CD4-positive, CD25-positive, alpha-beta regulatory T cell (primary cell): Measurements from ENCODE around the gene CREBBP. TPM values are rescaled to one million over a fixed set of nuclear protein-coding genes. Genes with fewer than 3 reads are reported as not detected.
A peak's percentile ranks its signal among the peaks of the same experiment; 100 is the strongest.

Experiments used
- ATAC-seq, 2 donors: fragments of 150-1000 bp; cut with Tn5 transposase; one replicate each; pipeline ENCODE4 v1.10.0; 2021; ENCODE audit warnings: low read depth in 2 of 2, moderate number of reproducible peaks in 2 of 2, moderate library complexity in 1 of 2
- DNase-seq, 3 donors: peaks; one replicate each; pipeline versions ENCODE4 v3.0.0 to v3.0.0-alpha.2; 2012 to 2022; ENCODE audit warnings: mixed read lengths in 1 of 3
- H3K27ac ChIP-seq: one replicate; pipeline ENCODE4 v1.7.0; 2013; ENCODE audit warnings: mild to moderate bottlenecking, low read length; ENCODE audit not compliant: insufficient read depth, poor library complexity, severe bottlenecking
- H3K27me3 ChIP-seq: one replicate; pipeline ENCODE4 v1.7.0; 2013; ENCODE audit warnings: low read length; ENCODE audit not compliant: control insufficient read depth, insufficient read depth
- H3K36me3 ChIP-seq: one replicate; pipeline ENCODE4 v1.7.0; 2013; ENCODE audit warnings: mild to moderate bottlenecking, low read length, moderate library complexity; ENCODE audit not compliant: control insufficient read depth, insufficient read depth
- H3K4me1 ChIP-seq: 2 replicates; pipeline ENCODE4 v1.7.0; 2013; ENCODE audit warnings: mild to moderate bottlenecking, low read length; ENCODE audit not compliant: insufficient read depth, control insufficient read depth, poor library complexity, severe bottlenecking
- H3K4me3 ChIP-seq: one replicate; pipeline ENCODE4 v1.7.0; 2013; ENCODE audit warnings: low read depth, mild to moderate bottlenecking, low read length, moderate library complexity
- H3K9me3 ChIP-seq, 2 experiments: 1 replicate in 1 of 2; 2 replicates in 1 of 2; pipeline ENCODE4 v1.7.0; 2013; ENCODE audit warnings: low read length in 2 of 2, mild to moderate bottlenecking in 1 of 2, moderate library complexity in 1 of 2; ENCODE audit not compliant: control insufficient read depth in 2 of 2
- H3K27ac Mint-ChIP-seq, 3 donors: one replicate each; pipeline ENCODE4 v1.8.0; 2020 to 2022; ENCODE audit warnings: mild to moderate bottlenecking in 3 of 3, mixed read lengths in 3 of 3, moderate library complexity in 2 of 3
- H3K27me3 Mint-ChIP-seq: one replicate; pipeline ENCODE4 v1.8.0; 2022; ENCODE audit warnings: mild to moderate bottlenecking, mixed read lengths
- H3K36me3 Mint-ChIP-seq: one replicate; pipeline ENCODE4 v1.8.0; 2020; ENCODE audit warnings: mixed read lengths
- H3K4me1 Mint-ChIP-seq, 4 donors: one replicate each; pipeline ENCODE4 v1.8.0; 2020 to 2022; ENCODE audit warnings: mixed read lengths in 4 of 4, mild to moderate bottlenecking in 1 of 4
- H3K4me3 Mint-ChIP-seq, 4 donors: one replicate each; pipeline ENCODE4 v1.8.0; 2020 to 2022; ENCODE audit warnings: mild to moderate bottlenecking in 4 of 4, mixed read lengths in 4 of 4, moderate library complexity in 3 of 4
- H3K9me3 Mint-ChIP-seq, 7 donors: one replicate each; pipeline ENCODE4 v1.8.0; 2020 to 2022; ENCODE audit warnings: mixed read lengths in 7 of 7, mild to moderate bottlenecking in 3 of 7, moderate library complexity in 2 of 7
- polyA plus RNA-seq, 4 donors: library from polyadenylated mRNA; unstranded; fragments of 300-500 nt; fragmentation: Illumina TruSeq; gene quantifications; one replicate each; pipeline ENCODE4 v1.2.3, GENCODE V29; 2021
- total RNA-seq: library from RNA; stranded (reverse); gene quantifications from one replicate; pipeline ENCODE4 v1.2.3, GENCODE V29; 2022

Gene CREBBP
- total and polyA plus RNA-seq, 5 donors from 2014 or later, result 3.3 to 192 (median 4.1) TPM

DNA sequence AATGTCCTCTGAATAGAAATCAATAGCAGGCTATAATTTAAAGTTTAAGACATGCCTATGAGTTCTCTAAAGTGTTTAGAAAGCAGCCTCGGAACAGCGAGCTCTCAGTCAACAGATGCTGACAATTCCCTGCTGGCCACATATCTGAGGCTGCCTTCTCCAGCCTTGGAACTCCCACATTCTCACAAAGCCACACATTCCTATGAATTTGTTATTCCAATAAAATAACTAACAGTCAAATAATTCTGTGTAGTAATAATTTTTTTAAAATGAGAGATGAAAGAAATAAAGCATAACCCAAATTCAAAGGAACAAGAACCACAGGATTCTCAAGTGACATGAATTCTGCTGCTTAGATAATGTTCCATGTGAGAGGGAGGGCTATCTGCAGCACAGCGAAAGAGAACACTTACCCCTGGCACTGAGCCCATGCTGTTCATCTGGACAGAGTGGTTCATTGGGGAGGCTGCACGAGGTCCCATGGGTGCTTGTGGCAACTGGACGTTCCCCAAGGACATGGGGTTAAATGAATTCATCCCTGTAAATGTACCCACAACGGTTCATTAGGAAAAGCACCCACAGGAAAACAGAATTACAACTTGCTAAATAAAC, 106.3 kb downstream of the CREBBP start:
- Mint-ChIP-seq H3K4me3 (no peak overlapping the region), H3K27me3 (no peaks in the 10 kb centered on the region), H3K36me3 (peaks cover 36% of the 10 kb centered on the region), H3K9me3 (peaks cover 0 to 1% (median 0%) of the 10 kb centered on the region in 7 donors), H3K27ac (peak overlapping the region in 1 of 3 donors; percentile 69), H3K4me1 (peaks cover 0 to 5% (median 2%) of the 10 kb centered on the region in 4 donors)
- no peaks in the 10 kb centered on the region for H3K27me3 ChIP-seq
- no peak overlapping the region for H3K27ac ChIP-seq
- H3K4me3 ChIP-seq, result no peak overlapping the region
- H3K9me3 ChIP-seq, result no peaks in the 10 kb centered on the region
- peaks cover 88% of the 10 kb centered on the region for H3K36me3 ChIP-seq
- no peaks in the 10 kb centered on the region for H3K4me1 ChIP-seq
- no peak for ATAC-seq
- no peak for DNase-seq

GRCh38 chr16:3773663-3774062, 106.8 kb downstream of the CREBBP start:
- H3K27ac Mint-ChIP-seq, result no peak overlapping the region
- no peak overlapping the region for H3K27ac ChIP-seq
- peaks cover 88% of the 10 kb centered on the region for H3K36me3 ChIP-seq
- no peaks in the 10 kb centered on the region for H3K4me1 ChIP-seq
- no peak overlapping the region for H3K4me3 Mint-ChIP-seq
- H3K27me3 ChIP-seq, result no peaks in the 10 kb centered on the region
- ATAC-seq, result no peak
- peaks cover 41% of the 10 kb centered on the region for H3K36me3 Mint-ChIP-seq
- H3K4me3 ChIP-seq, result no peak overlapping the region
- H3K27me3 Mint-ChIP-seq, result no peaks in the 10 kb centered on the region
- no peak for DNase-seq
- H3K9me3 ChIP-seq, result no peaks in the 10 kb centered on the region
- H3K9me3 Mint-ChIP-seq, result peaks cover 0 to 1% (median 0%) of the 10 kb centered on the region in 7 donors
- H3K4me1 Mint-ChIP-seq, result peaks cover 0 to 5% (median 2%) of the 10 kb centered on the region in 4 donors

GRCh38 chr16:3771513-3771912, 109.0 kb downstream of the CREBBP start:
- Mint-ChIP-seq H3K36me3 (peaks cover 40% of the 10 kb centered on the region), H3K27ac (no peak overlapping the region), H3K9me3 (peaks cover 0 to 1% (median 0%) of the 10 kb centered on the region in 7 donors), H3K27me3 (no peaks in the 10 kb centered on the region), H3K4me3 (no peak overlapping the region), H3K4me1 (peaks cover 0 to 13% (median 5%) of the 10 kb centered on the region in 4 donors)
- ATAC-seq (no peak), DNase-seq (no peak)
- Histone ChIP-seq H3K4me1 (no peaks in the 10 kb centered on the region), H3K9me3 (no peaks in the 10 kb centered on the region), H3K27me3 (no peaks in the 10 kb centered on the region), H3K4me3 (no peak overlapping the region), H3K36me3 (peaks cover 93% of the 10 kb centered on the region), H3K27ac (no peak overlapping the region)

DNA sequence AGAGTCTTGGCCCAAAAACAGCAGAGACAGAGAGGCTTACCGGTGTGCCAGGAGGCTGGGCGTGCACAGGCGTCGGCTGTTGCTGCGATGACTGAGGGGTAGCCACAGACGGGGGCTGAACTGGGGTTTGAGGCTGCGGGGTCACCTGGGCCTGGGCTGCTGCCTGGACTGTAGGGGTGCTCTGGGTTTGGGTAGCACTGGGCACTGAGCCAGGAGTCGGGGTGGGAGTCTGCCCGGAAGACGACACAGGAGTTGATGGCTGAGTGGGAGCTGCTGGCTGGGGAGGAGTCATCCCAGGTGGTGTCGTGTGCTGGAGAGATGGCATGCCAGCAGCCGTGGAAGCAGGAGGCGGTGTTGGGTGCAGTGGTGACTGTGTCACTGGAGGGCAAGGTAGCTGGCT, 110.0 kb downstream of the CREBBP start:
- peaks cover 0 to 13% (median 5%) of the 10 kb centered on the region in 4 donors for H3K4me1 Mint-ChIP-seq
- Histone ChIP-seq H3K9me3 (no peaks in the 10 kb centered on the region), H3K27me3 (no peaks in the 10 kb centered on the region), H3K27ac (no peak overlapping the region), H3K36me3 (peaks cover 95% of the 10 kb centered on the region), H3K4me1 (no peaks in the 10 kb centered on the region), H3K4me3 (no peak overlapping the region)
- H3K4me3 Mint-ChIP-seq, result no peak overlapping the region
- H3K27me3 Mint-ChIP-seq, result no peaks in the 10 kb centered on the region
- ATAC-seq (no peak), DNase-seq (no peak)
- H3K36me3 Mint-ChIP-seq, result peaks cover 44% of the 10 kb centered on the region
- H3K9me3 Mint-ChIP-seq, result peaks cover 0 to 1% (median 0%) of the 10 kb centered on the region in 7 donors
- no peak overlapping the region for H3K27ac Mint-ChIP-seq

DNA sequence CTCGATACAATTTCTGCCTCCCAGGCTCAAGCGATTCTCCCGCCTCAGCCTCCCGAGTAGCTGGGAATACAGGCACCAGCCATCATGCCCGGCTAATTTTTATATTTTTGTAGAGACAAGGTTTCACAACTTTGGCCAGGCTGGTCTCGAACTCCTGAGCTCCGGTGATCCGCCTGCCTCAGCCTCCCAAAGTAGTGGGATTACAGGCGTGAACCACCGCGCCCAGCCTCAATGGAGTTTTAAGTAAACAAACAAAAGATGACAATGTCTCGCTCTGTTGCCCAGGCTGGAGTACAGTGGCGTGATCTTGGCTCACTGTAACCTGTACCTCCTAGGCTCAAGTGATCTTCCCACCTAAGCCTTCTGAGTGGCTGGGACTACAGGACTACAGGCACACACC, 110.6 kb downstream of the CREBBP start:
- no peak for ATAC-seq
- Mint-ChIP-seq H3K27me3 (no peaks in the 10 kb centered on the region), H3K4me1 (peaks cover 0 to 13% (median 3%) of the 10 kb centered on the region in 4 donors), H3K36me3 (peaks cover 47% of the 10 kb centered on the region), H3K9me3 (peaks cover 0 to 1% (median 0%) of the 10 kb centered on the region in 7 donors), H3K27ac (no peak overlapping the region), H3K4me3 (no peak overlapping the region)
- H3K4me1 ChIP-seq, result no peaks in the 10 kb centered on the region
- no peak overlapping the region for H3K4me3 ChIP-seq
- H3K36me3 ChIP-seq, result peaks cover 95% of the 10 kb centered on the region
- no peaks in the 10 kb centered on the region for H3K27me3 ChIP-seq
- no peak for DNase-seq
- no peaks in the 10 kb centered on the region for H3K9me3 ChIP-seq
- H3K27ac ChIP-seq, result no peak overlapping the region

GRCh38 chr16:3769013-3769412, 111.5 kb downstream of the CREBBP start:
- no peaks in the 10 kb centered on the region for H3K27me3 Mint-ChIP-seq
- H3K4me3 ChIP-seq, result no peak overlapping the region
- DNase-seq (no peak), ATAC-seq (no peak)
- no peak overlapping the region for H3K27ac Mint-ChIP-seq
- H3K4me1 Mint-ChIP-seq, result peaks cover 0 to 11% (median 2%) of the 10 kb centered on the region in 4 donors
- no peaks in the 10 kb centered on the region for H3K9me3 Mint-ChIP-seq
- H3K27ac ChIP-seq, result no peak overlapping the region
- H3K9me3 ChIP-seq, result no peaks in the 10 kb centered on the region
- peaks cover 94% of the 10 kb centered on the region for H3K36me3 ChIP-seq
- no peak overlapping the region for H3K4me3 Mint-ChIP-seq
- H3K27me3 ChIP-seq, result no peaks in the 10 kb centered on the region
- no peaks in the 10 kb centered on the region for H3K4me1 ChIP-seq
- peaks cover 41% of the 10 kb centered on the region for H3K36me3 Mint-ChIP-seq

GRCh38 chr16:3767333-3767986, 113.1 kb downstream of the CREBBP start:
- Histone ChIP-seq H3K4me3 (no peak overlapping the region), H3K27ac (no peak overlapping the region), H3K27me3 (no peaks in the 10 kb centered on the region), H3K36me3 (peaks cover 85% of the 10 kb centered on the region), H3K4me1 (no peaks in the 10 kb centered on the region), H3K9me3 (no peaks in the 10 kb centered on the region)
- ATAC-seq (no peak), DNase-seq (no peak)
- H3K4me3 Mint-ChIP-seq, result no peak overlapping the region
- peaks cover 0 to 8% (median 3%) of the 10 kb centered on the region in 4 donors for H3K4me1 Mint-ChIP-seq
- H3K9me3 Mint-ChIP-seq, result no peaks in the 10 kb centered on the region
- no peaks in the 10 kb centered on the region for H3K27me3 Mint-ChIP-seq
- H3K27ac Mint-ChIP-seq, result peak overlapping the region in 2 of 3 donors; percentile 26 to 32
- H3K36me3 Mint-ChIP-seq, result peaks cover 35% of the 10 kb centered on the region

DNA sequence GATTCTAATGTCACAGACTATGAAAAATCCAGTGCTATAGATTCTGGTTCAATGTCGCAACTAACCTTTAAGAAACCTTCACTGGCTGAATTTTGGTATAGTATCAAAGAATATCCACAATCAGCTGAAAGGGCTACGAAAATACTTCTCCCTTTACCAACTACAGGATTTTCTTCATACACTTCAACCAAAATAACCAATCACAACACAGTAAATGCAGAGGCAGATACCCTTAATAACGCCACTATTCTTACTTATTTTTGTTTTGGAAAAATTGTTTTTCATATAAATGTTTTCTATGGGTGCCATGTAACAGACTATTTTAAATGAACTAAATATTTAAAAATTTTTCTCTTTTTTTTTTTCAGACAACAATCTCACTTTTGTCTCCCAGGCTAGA, 114.3 kb downstream of the CREBBP start:
- Mint-ChIP-seq H3K4me1 (peaks cover 0 to 8% (median 3%) of the 10 kb centered on the region in 4 donors), H3K36me3 (peaks cover 43% of the 10 kb centered on the region), H3K27me3 (no peaks in the 10 kb centered on the region), H3K4me3 (no peak overlapping the region), H3K9me3 (no peaks in the 10 kb centered on the region), H3K27ac (no peak overlapping the region)
- Histone ChIP-seq H3K36me3 (peaks cover 86% of the 10 kb centered on the region), H3K27me3 (no peaks in the 10 kb centered on the region), H3K9me3 (no peaks in the 10 kb centered on the region), H3K4me1 (no peaks in the 10 kb centered on the region), H3K27ac (no peak overlapping the region), H3K4me3 (no peak overlapping the region)
- DNase-seq, result no peak
- no peak for ATAC-seq
